Naive thymus-derived CD4-positive, alpha-beta T cell (primary cell): ENCODE results near the gene CLPTM1. TPM values are rescaled to one million over a fixed set of nuclear protein-coding genes. Genes with fewer than 3 reads are reported as not detected.
A peak's percentile ranks its signal among the peaks of the same experiment; 100 is the strongest.

Experiments
- ATAC-seq: fragments of 150-1000 bp; cut with Tn5 transposase; 2 replicates; pipeline ENCODE4 v1.10.0; 2021; ENCODE audit warnings: mild to moderate bottlenecking, moderate library complexity
- CTCF ChIA-PET: fragments of 350-600 bp; sonication (Branson Sonifier 250); formaldehyde crosslinking; loops from one replicate; lab custom pipeline; 2021; ENCODE audit warnings: antibody characterized with exemption; lab: Charles Lee
- POLR2A ChIA-PET: fragments of 350-600 bp; sonication (Branson Sonifier 250); formaldehyde crosslinking; loops from one replicate; lab custom pipeline; 2021; ENCODE audit warnings: antibody characterized with exemption, inconsistent platforms; lab: Charles Lee
- DNase-seq, 9 donors: peaks; one replicate each; pipeline versions ENCODE4 v3.0.0 to v3.0.0-alpha.2; 2020 to 2022; ENCODE audit warnings: mixed read lengths in 1 of 9
- H3K27ac ChIP-seq: one replicate; pipeline ENCODE4 v1.7.0; 2013; ENCODE audit warnings: mild to moderate bottlenecking, low read depth, low read length, moderate library complexity
- H3K27me3 ChIP-seq, 2 donors: one replicate each; pipeline ENCODE4 v1.7.0; 2013; ENCODE audit warnings: low read length in 2 of 2, mild to moderate bottlenecking in 2 of 2, moderate library complexity in 2 of 2; ENCODE audit not compliant: control insufficient read depth in 2 of 2, insufficient read depth in 2 of 2
- H3K36me3 ChIP-seq, 3 experiments: 1 replicate in 2 of 3; 2 replicates in 1 of 3; pipeline ENCODE4 v1.7.0; 2013; ENCODE audit warnings: low read length in 3 of 3, mild to moderate bottlenecking in 3 of 3, moderate library complexity in 1 of 3; ENCODE audit not compliant: insufficient read depth in 3 of 3, control insufficient read depth in 2 of 3
- H3K4me1 ChIP-seq, 2 donors: one replicate each; pipeline ENCODE4 v1.7.0; 2013; ENCODE audit warnings: low read length in 2 of 2, mild to moderate bottlenecking in 2 of 2, moderate library complexity in 1 of 2; ENCODE audit not compliant: control insufficient read depth in 2 of 2, insufficient read depth in 2 of 2
- H3K4me3 ChIP-seq: 2 replicates; pipeline ENCODE4 v1.7.0; 2013; ENCODE audit warnings: mild to moderate bottlenecking, low read length
- H3K9me3 ChIP-seq, 3 experiments: 1 replicate in 2 of 3; 2 replicates in 1 of 3; pipeline ENCODE4 v1.7.0; 2013; ENCODE audit warnings: low read length in 3 of 3; ENCODE audit not compliant: control insufficient read depth in 2 of 3
- H3K27ac Mint-ChIP-seq, 9 donors: one replicate each; pipeline ENCODE4 v1.8.0; 2020 to 2022; ENCODE audit warnings: mixed read lengths in 9 of 9, mild to moderate bottlenecking in 8 of 9, moderate library complexity in 5 of 9, inconsistent platforms in 2 of 9
- H3K27me3 Mint-ChIP-seq, 5 donors: one replicate each; pipeline ENCODE4 v1.8.0; 2021 to 2022; ENCODE audit warnings: mixed read lengths in 5 of 5, mild to moderate bottlenecking in 1 of 5
- H3K36me3 Mint-ChIP-seq, 5 donors: one replicate each; pipeline ENCODE4 v1.8.0; 2020 to 2022; ENCODE audit warnings: mixed read lengths in 5 of 5, mild to moderate bottlenecking in 3 of 5, inconsistent platforms in 1 of 5
- H3K4me1 Mint-ChIP-seq, 7 donors: one replicate each; pipeline ENCODE4 v1.8.0; 2020 to 2022; ENCODE audit warnings: mixed read lengths in 7 of 7, mild to moderate bottlenecking in 3 of 7, inconsistent platforms in 1 of 7
- H3K4me3 Mint-ChIP-seq, 10 donors: one replicate each; pipeline ENCODE4 v1.8.0; 2020 to 2022; ENCODE audit warnings: mild to moderate bottlenecking in 10 of 10, mixed read lengths in 10 of 10, moderate library complexity in 6 of 10, inconsistent platforms in 2 of 10
- H3K9me3 Mint-ChIP-seq, 11 donors: one replicate each; pipeline ENCODE4 v1.8.0; 2020 to 2022; ENCODE audit warnings: mixed read lengths in 11 of 11, mild to moderate bottlenecking in 4 of 11, inconsistent platforms in 1 of 11, moderate library complexity in 1 of 11
- intact Hi-C, 2 donors: fragments of 100-400 bp; cut with micrococcal nuclease; formaldehyde crosslinking; loops; one replicate each; pipeline ENCODE4 v1.15.1; 2023
- polyA plus RNA-seq, 2 donors: library from polyadenylated mRNA; unstranded; fragments of 300-500 nt; fragmentation: Illumina TruSeq; gene quantifications; one replicate each; pipeline ENCODE4 v1.2.3, GENCODE V29; 2021
- total RNA-seq, 6 experiments: library from RNA in 5 of 6; stranded (reverse) in 5 of 6; gene quantifications; 1 replicate in 5 of 6; 2 replicates in 1 of 6; pipeline ENCODE4 v1.2.3 and lab custom pipeline; 2021 to 2026

The CLPTM1 gene
- total and polyA plus RNA-seq, 7 experiments from 2014 or later: 11.7 to 83.3 (median 71.4) TPM

DNA sequence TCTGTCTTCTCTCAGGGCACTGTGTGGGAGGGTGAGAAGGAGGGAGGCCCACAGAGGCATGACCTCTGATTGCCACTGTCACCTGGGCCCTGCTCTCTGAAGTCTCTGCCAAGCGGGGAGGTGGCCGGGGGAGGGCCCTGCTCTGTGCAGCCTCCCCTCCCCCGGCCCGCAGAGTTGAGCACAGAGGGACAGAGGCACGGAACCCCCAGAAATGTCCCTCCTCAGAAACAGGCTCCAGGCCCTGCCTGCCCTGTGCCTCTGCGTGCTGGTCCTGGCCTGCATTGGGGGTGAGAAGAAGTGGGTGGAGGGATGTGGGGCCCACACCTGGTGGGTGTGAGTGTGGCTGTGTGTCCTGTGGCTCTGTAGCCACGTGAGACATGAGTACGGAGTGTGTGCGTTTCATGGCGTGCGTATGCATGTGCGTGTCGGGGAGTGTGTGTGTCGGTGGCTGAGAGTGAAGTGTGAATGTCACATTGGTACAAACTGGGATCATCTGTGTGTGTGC lies 13.1 kb upstream of the CLPTM1 start, which contains the start of gene APOC4:
Gene APOC4 (plus strand): TSS at position 171 of the 505 bp plus-strand sequence. CDS start 41 bp downstream, at position 212.
- no peaks in the 10 kb centered on the region for H3K27me3 Mint-ChIP-seq

DNA sequence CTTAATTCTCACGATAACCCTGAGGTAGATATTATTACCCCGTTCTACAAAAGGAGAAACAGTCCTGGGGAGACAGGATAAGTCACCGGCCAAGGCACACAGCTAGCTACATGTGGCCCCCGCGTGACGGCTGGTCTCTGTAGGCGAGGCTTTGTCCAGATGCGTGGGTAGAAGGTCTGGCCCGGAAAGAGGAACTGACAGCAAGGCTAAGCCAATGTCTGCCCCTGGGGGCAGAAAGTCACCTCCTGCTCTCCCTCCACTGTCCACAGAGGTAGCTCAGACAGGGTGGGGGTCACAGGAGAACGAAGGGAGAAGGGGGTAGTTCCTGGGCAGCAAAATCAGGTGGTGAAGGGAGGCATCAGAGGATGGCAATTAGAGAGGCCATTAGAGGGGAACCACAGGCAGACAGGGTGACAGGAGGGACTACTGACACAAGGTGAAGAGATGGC lies 11.4 kb upstream of the CLPTM1 start:
- DNase-seq (no peak), ATAC-seq (peak; percentile 64)
- Histone ChIP-seq H3K36me3 (no peaks in the 10 kb centered on the region), H3K27ac (no peak overlapping the region), H3K4me3 (no peak overlapping the region), H3K4me1 (no peaks in the 10 kb centered on the region), H3K27me3 (no peaks in the 10 kb centered on the region), H3K9me3 (no peaks in the 10 kb centered on the region)
- no peak overlapping the region for H3K4me3 Mint-ChIP-seq
- H3K27ac Mint-ChIP-seq: peak overlapping the region in 1 of 9 donors; percentile 49
- H3K27me3 Mint-ChIP-seq: no peaks in the 10 kb centered on the region
- H3K36me3 Mint-ChIP-seq: no peaks in the 10 kb centered on the region
- no peaks in the 10 kb centered on the region for H3K9me3 Mint-ChIP-seq
- peaks cover 0 to 2% (median 0%) of the 10 kb centered on the region in 7 donors for H3K4me1 Mint-ChIP-seq
- intact Hi-C loops: no loop called here
- ChIA-PET POLR2A (no interaction called here), CTCF (no interaction called here)

More for the DNA sequence above, 13.1 kb upstream of the CLPTM1 start, which contains the start of gene APOC4:
- Mint-ChIP-seq H3K27ac (peak within 1 kb of the TSS in 1 of 9 donors; percentile 7), H3K36me3 (no peaks in the 10 kb centered on the region), H3K4me1 (peaks cover 0 to 2% (median 0%) of the 10 kb centered on the region in 7 donors), H3K9me3 (no peaks in the 10 kb centered on the region), H3K4me3 (no peak within 1 kb of the TSS)
- DNase-seq: no peak
- no peak within 1 kb of the TSS for H3K4me3 ChIP-seq
- ChIA-PET CTCF (no interaction called here), POLR2A (no interaction called here)
- no peak for ATAC-seq
- H3K9me3 ChIP-seq: no peaks in the 10 kb centered on the region
- no peaks in the 10 kb centered on the region for H3K27me3 ChIP-seq
- H3K27ac ChIP-seq: no peak within 1 kb of the TSS
- intact Hi-C loops: no loop called here
- H3K4me1 ChIP-seq: no peaks in the 10 kb centered on the region
- H3K36me3 ChIP-seq: no peaks in the 10 kb centered on the region

GRCh38 chr19:44947041-44947581 lies 8.1 kb upstream of the CLPTM1 start:
- Histone ChIP-seq H3K36me3 (peaks cover 0 to 17% (median 0%) of the 10 kb centered on the region in 3 experiments), H3K27ac (no peak overlapping the region), H3K9me3 (no peaks in the 10 kb centered on the region), H3K27me3 (no peaks in the 10 kb centered on the region), H3K4me3 (no peak overlapping the region), H3K4me1 (no peaks in the 10 kb centered on the region)
- no peaks in the 10 kb centered on the region for H3K9me3 Mint-ChIP-seq
- H3K27ac Mint-ChIP-seq: peak overlapping the region in 1 of 9 donors; percentile 14
- no peak overlapping the region for H3K4me3 Mint-ChIP-seq
- ATAC-seq: no peak
- DNase-seq: no peak
- no peaks in the 10 kb centered on the region for H3K27me3 Mint-ChIP-seq
- CTCF ChIA-PET: no interaction called here
- peaks cover 0 to 5% (median 4%) of the 10 kb centered on the region in 7 donors for H3K4me1 Mint-ChIP-seq
- intact Hi-C loops: no loop called here
- peaks cover 0 to 4% (median 0%) of the 10 kb centered on the region in 5 donors for H3K36me3 Mint-ChIP-seq
- POLR2A ChIA-PET: no interaction called here

- Mint-ChIP-seq H3K9me3 (no peaks in the 10 kb centered on the region), H3K4me1 (peaks cover 0 to 5% (median 4%) of the 10 kb centered on the region in 7 donors), H3K27ac (no peak overlapping the region), H3K36me3 (peaks cover 0 to 4% (median 0%) of the 10 kb centered on the region in 5 donors), H3K4me3 (no peak overlapping the region), H3K27me3 (no peaks in the 10 kb centered on the region)
- intact Hi-C loops: no loop called here
- H3K4me1 ChIP-seq: no peaks in the 10 kb centered on the region
- ChIA-PET POLR2A (interaction anchor here (0.8 kb wide), 1 partner anchor 12 kb away, joined by 3 read pairs; no protein-coding TSS in a partner anchor), CTCF (interaction anchor here (0.7 kb wide), 1 partner anchor 111 kb away, joined by 3 read pairs; no protein-coding TSS in a partner anchor)
- no peak overlapping the region for H3K4me3 ChIP-seq
- DNase-seq: no peak
- no peak for ATAC-seq
- H3K9me3 ChIP-seq: no peaks in the 10 kb centered on the region
- peaks cover 0 to 17% (median 0%) of the 10 kb centered on the region in 3 experiments for H3K36me3 ChIP-seq
- no peak overlapping the region for H3K27ac ChIP-seq
- no peaks in the 10 kb centered on the region for H3K27me3 ChIP-seq
Observed at GRCh38 chr19:44948237-44948636, 6.9 kb upstream of the CLPTM1 start.

DNA sequence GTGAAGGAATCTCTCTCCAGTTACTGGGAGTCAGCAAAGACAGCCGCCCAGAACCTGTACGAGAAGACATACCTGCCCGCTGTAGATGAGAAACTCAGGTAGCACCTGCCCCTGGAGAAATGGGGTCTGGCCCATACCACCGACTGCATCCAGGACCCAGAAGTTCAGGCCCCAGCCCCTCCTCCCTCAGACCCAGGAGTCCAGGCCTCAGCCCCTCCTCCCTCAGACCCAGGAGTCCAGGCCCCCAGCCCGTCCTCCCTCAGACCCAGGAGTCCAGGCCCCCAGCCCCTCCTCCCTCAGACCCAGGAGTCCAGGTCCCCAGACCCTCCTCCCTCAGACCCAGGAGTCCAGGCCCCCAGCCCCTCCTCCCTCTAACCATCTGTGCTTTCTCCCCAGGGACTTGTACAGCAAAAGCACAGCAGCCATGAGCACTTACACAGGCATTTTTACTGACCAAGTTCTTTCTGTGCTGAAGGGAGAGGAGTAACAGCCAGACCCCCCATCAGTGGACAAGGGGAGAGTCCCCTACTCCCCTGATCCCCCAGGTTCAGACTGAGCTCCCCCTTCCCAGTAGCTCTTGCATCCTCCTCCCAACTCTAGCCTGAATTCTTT lies 6.3 kb upstream of the CLPTM1 start:
- ChIA-PET POLR2A (no interaction called here), CTCF (interaction anchor here (0.5 to 0.6 kb wide), 2 partner anchors 19 to 1472 kb away, joined by 4 to 5 read pairs; no protein-coding TSS in a partner anchor)
- H3K4me3 ChIP-seq: no peak overlapping the region
- DNase-seq: no peak
- Mint-ChIP-seq H3K9me3 (no peaks in the 10 kb centered on the region), H3K4me1 (peaks cover 0 to 10% (median 7%) of the 10 kb centered on the region in 7 donors), H3K27ac (no peak overlapping the region), H3K4me3 (no peak overlapping the region), H3K27me3 (no peaks in the 10 kb centered on the region), H3K36me3 (peaks cover 0 to 4% (median 0%) of the 10 kb centered on the region in 5 donors)
- intact Hi-C loops: no loop called here
- H3K27ac ChIP-seq: no peak overlapping the region
- no peak for ATAC-seq
- H3K36me3 ChIP-seq: peaks cover 0 to 17% (median 0%) of the 10 kb centered on the region in 3 experiments
- peaks cover 0 to 2% of the 10 kb centered on the region in 2 donors for H3K4me1 ChIP-seq
- H3K27me3 ChIP-seq: no peaks in the 10 kb centered on the region
- no peaks in the 10 kb centered on the region for H3K9me3 ChIP-seq

GRCh38 chr19:44949550-44949949 lies 5.6 kb upstream of the CLPTM1 start:
- ChIA-PET POLR2A (no interaction called here), CTCF (interaction anchor here (0.6 kb wide), 1 partner anchor 1473 kb away, joined by 4 read pairs; no protein-coding TSS in a partner anchor)
- Mint-ChIP-seq H3K4me1 (peaks cover 0 to 17% (median 12%) of the 10 kb centered on the region in 7 donors), H3K36me3 (peaks cover 0 to 4% (median 0%) of the 10 kb centered on the region in 5 donors), H3K9me3 (peaks cover 0 to 3% (median 0%) of the 10 kb centered on the region in 11 donors), H3K4me3 (no peak overlapping the region), H3K27ac (no peak overlapping the region), H3K27me3 (no peaks in the 10 kb centered on the region)
- H3K4me1 ChIP-seq: peaks cover 0 to 7% of the 10 kb centered on the region in 2 donors
- no peaks in the 10 kb centered on the region for H3K27me3 ChIP-seq
- no peaks in the 10 kb centered on the region for H3K9me3 ChIP-seq
- H3K27ac ChIP-seq: no peak overlapping the region
- no peak overlapping the region for H3K4me3 ChIP-seq
- ATAC-seq (no peak), DNase-seq (no peak)
- H3K36me3 ChIP-seq: peaks cover 0 to 17% (median 0%) of the 10 kb centered on the region in 3 experiments
- intact Hi-C loops: no loop called here
